HG03575 (cell line): ENCODE measurements around the gene NOSTRIN.

Experiments
- ATAC-seq: cut with Tn5 transposase; IDR thresholded peaks from one replicate; pipeline ENCODE4 v1.9.1; 2021; ENCODE audit not compliant: unreplicated experiment, insufficient number of reproducible peaks, low FRiP score; ENCODE audit errors: extremely low read depth

NOSTRIN gene

GRCh38 chr2:168811696-168812095 lies 9.3 kb downstream of the NOSTRIN start:
- ATAC-seq, result no peak

- ATAC-seq, result no peak
Observed at GRCh38 chr2:168814046-168814445, 11.6 kb downstream of the NOSTRIN start.

DNA sequence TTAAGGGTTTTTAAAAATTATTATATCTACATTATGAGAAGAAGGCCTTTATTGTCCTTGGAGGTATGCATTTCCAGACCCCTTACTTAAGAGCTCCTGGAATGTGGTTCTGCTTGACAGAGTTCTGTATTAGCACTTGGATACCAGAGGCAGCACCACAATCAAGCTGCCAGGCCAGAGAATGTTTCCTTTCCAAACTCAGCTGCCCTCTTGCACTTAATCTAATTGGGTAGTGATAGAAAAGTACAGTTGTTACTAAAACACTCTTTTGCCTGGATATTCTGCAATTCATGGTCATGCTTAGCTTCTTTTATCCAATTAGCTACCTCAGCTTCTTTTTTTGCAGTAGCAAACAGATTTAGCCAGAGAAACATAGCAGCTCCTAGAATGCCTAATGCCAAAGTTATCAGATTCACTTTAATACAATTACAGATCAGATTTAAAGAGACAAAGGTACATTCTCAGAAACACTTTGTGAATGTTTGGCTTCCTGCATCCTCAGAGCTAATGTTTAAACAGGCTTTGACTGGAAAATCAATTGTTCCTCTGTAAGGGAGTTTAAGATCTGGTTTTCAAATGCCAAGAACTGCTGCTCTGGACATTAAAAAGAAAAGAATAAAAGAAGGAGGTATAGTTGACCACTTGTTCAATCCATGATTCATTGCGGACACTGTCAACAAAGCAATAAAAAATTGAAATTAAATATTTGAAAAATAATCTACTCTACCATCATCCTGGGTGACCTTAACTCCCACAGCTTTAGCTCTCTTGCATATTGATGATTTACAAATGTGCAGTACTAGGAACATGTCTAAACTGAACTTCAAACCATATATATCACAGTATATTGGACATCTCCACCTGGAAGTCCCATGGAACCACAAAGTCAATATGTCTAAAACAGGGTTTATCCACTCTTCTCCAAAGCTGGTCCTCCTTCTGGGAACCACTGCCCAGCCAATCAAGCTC lies 12.8 kb downstream of the NOSTRIN start:
- no peak for ATAC-seq

DNA sequence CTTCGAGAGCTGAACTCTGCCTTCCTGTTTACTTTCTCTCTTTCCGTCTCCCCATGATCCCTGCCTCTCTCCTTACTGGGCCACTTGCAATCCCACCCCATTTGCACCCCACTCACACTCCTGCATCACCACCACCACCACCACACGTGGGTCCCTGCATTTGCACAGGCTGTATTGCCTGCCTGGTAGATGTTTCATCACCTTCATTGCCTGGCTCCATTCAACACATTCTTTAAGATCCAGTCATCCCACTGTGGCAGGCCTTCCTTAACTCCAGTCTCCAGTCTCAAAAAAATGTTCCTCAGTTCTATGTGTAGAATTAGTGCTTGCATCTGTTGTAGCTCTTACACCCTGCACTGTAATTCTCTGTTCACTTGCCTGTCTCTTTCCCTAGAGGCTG lies 13.9 kb downstream of the NOSTRIN start:
- no peak for ATAC-seq

DNA sequence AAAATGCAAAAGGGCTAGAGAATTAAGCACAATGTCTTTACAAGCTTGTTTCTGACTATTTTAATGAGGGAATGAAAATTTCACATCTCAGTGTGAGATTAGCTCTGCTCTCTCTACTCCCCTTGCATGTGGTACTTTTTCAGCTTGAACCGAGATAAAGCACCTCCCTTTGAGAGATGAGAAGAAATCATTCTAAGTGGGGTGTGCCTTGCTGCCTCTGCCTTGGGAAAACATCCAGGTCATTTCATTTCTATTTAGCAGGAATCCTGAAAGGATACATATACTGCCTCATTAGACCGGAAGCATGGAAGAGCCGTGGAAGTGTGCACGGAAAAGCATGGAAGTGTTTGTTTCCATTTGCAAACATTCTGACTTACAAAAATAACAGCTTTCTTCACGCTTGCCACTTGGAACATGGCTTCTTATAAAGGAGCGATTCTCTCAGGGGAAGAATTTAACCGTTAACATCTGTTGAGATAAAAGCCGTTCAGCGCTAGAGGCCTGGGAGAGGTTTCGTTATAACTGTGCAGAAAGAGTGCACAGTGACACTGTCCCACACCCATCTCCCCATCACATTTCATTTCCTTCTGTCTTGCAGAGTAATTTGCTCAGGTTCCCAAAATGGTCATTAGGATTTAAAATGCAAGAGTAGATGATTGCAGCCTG lies 16.7 kb downstream of the NOSTRIN start:
- no peak for ATAC-seq

GRCh38 chr2:168819829-168820489 lies 17.5 kb downstream of the NOSTRIN start:
- ATAC-seq, result no peak

DNA sequence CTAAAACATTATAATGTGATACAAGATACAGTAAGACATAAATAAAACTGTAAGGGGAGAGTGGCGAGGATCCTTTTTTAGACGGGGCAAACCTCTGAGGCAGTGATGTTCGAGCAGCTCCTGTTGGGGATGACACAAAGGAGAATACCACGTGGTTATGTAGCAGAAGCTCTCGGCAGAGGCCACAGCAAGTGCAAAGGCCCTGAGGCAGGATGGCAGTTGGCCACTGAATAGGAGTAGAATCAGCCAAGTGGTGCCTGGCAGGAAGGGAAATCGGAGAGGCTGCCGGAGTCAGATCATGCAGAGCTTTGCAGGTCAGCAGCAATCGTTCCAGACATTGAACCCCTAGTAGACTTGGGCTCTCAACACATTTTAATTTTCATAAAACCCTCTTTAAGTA lies 19.1 kb downstream of the NOSTRIN start:
- ATAC-seq, result no peak

DNA sequence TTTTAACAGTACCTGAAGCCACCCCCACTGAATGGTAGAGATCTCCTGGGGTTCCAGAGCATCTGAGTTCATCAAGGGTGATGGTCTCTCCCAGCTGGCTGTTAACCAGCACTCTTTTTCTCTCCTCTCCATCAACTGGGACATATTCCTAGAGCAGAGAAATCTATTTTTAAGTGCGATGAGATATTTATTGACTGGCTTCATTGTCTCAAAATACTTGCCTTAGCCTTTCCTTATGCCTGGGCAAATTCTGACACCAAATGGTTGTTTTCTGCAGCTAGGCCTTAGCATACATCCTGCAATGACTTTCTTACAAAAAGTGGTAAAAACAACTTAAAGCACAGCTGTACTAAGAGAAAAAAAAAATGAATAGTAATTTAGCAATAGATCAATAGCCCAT lies 19.6 kb downstream of the NOSTRIN start:
- no peak for ATAC-seq

DNA sequence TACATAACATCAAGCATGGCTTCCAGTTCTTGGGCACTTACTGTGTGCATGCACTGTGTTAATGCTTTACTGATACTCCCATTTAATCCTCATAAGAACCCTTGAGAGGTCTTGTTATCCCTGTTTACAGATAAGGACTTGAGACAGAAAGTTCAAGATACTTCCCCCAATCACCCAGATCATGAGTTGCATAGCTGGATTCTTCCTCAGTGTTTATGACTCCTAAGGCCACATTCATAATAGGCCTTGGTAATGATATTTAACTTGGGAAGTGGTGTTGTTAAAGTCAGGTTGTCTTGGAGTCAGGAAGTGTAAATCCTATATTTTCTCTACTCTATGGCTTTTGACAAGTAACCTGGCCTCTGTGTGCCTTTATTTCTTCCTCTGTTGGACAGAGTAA lies 22.7 kb downstream of the NOSTRIN start:
- no peak for ATAC-seq

- ATAC-seq, result no peak
Observed at GRCh38 chr2:168830958-168831357, 28.5 kb downstream of the NOSTRIN start.

DNA sequence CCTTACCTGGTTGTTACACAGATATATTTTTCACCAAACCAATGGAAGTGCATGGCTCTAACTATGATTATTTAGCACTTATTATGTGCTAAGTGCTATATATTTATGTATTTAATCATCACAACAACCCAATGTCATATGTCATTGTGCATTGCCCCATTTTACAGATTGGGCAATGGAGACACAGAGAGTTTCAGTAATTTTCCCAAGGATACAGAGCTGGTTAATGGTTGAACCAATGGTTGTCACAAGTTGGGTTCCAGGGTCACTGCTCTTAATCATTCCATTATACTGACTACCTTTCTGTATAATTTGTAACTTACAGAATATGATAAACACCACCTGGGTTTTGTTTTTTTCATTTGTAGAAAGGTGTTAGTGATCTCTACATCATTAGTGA lies 29.2 kb downstream of the NOSTRIN start:
- ATAC-seq, result no peak

DNA sequence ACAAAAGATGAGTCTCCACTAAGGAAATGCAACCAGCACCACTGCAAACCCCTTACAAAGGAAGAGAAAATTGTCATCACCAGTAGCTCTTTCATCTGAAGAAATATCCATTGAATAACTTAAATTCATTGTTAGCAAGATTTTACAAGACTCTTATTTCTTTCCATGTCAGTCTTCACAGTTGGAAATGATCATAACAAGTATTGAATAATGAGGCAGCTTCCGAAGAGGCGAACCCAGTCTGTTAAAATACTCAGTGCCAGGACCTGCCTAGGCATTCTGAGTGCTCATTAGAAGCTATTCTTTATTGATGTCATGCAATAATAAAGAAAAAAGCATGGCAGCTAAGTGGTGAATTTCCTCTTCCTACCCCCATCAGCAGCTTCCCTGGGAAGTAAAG lies 33.5 kb downstream of the NOSTRIN start:
- ATAC-seq, result no peak

DNA sequence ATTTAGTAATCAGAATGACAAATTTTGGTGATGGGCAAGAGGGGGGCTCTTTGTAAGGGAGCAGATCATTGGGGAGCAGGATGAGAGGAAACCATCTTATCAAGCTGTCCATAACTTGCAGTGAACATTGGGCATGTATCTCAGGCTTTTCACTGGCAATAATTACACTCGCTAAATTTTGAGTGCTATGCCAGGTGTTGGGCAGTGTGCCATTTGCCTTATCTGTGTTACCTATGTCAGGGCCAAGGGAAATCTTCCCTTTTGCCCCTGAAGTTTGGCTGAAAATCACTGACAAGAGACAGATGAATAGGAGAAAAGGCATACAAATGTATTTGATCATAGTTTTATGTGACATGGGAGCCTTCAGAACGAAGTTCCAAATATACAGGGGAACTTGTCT lies 39.0 kb downstream of the NOSTRIN start:
- no peak for ATAC-seq

DNA sequence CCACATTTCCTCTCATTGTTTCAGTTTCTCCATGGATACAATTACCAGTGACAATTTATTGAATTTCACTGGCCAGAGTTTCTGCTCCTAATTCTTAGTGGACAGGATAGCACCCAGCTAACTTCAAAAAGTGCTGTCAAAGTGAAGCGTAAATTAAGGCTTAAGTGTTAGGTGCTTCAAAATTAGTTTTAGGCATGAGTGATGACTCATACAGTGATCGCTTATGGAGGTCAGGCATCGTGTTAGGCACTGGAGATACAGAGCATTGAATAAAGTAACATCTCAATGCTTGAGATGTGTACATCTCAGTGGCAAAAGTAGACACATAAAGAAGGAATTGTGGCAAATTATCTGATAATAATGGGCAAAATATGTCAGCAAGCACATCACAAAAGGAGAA lies 40.8 kb downstream of the NOSTRIN start:
- ATAC-seq, result no peak

GRCh38 chr2:168848225-168848624 lies 45.8 kb downstream of the NOSTRIN start:
- no peak for ATAC-seq

GRCh38 chr2:168849610-168850009 lies 47.2 kb downstream of the NOSTRIN start:
- ATAC-seq, result no peak

GRCh38 chr2:168850846-168851245 lies 48.4 kb downstream of the NOSTRIN start:
- no peak for ATAC-seq

- ATAC-seq, result no peak
Observed at GRCh38 chr2:168851674-168852320, 49.4 kb downstream of the NOSTRIN start.

GRCh38 chr2:168852481-168852880 lies 50.0 kb downstream of the NOSTRIN start:
- ATAC-seq, result no peak
